K562 (cell line): ENCODE measurements around the gene TNFAIP8L2.

Experiments
- BRCA1 ChIP-seq, 2 experiments: fragments of 450-650 bp in 1 of 2; sonication (generic) in 1 of 2; formaldehyde crosslinking in 1 of 2; IDR thresholded peaks; 2 replicates each; pipeline versions ENCODE4 v1.5.0 to v1.6.1; 2017 to 2020; ENCODE audit warnings: mild to moderate bottlenecking in 1 of 2, missing genetic modification reagents in 1 of 2
- CTCF ChIP-seq, 3 experiments: IDR thresholded peaks in 2 of 3; conservative IDR thresholded peaks in 1 of 3; 2 replicates each; pipeline ENCODE4 v1.5.1; 2011 to 2012; ENCODE audit warnings: low read length in 3 of 3, mild to moderate bottlenecking in 3 of 3, control low read depth in 2 of 3, improper control_type of control experiment in 1 of 3, inconsistent platforms in 1 of 3, low read depth in 1 of 3, mixed read lengths in 1 of 3, moderate library complexity in 1 of 3; ENCODE audit not compliant: insufficient read depth in 2 of 3

- TF ChIP-seq CTCF (IDR thresholded peaks at IDR 0.05 in 2 of 3, conservative IDR thresholded peaks at IDR 0.05 in 1 of 3; ENCODE audit: insufficient read depth in 2 of 3, low read depth in 1 of 3, low read length in 3 of 3), result no peak
- no peak for TF ChIP-seq BRCA1 (IDR thresholded peaks at IDR 0.05)
- no peak for TF ChIP-seq BRCA1 (CRISPR knock-in tag; IDR thresholded peaks at IDR 0.05)
Measured at GRCh38 chr1:151113877-151114276, 42.6 kb upstream of the TNFAIP8L2 start.
